GM12864 (cell line): ENCODE measurements around the gene XPO6.
A peak's percentile ranks its signal among the peaks of the same experiment; 100 is the strongest.

Experiments used
- DNase-seq: peaks from one replicate; pipeline ENCODE4 v3.0.0-alpha.2; 2011; ENCODE audit warnings: low read depth
- H3K4me3 ChIP-seq: 2 replicates; pipeline ENCODE4 v1.5.1; 2011; ENCODE audit warnings: mild to moderate bottlenecking, low read depth, low read length, control low read depth
- TF ChIP-seq, protein P1 (sequence below): IDR thresholded peaks from 2 replicates; pipeline ENCODE4 v1.5.1; 2011; ENCODE audit warnings: low read depth, mild to moderate bottlenecking, moderate library complexity, low read length, control low read depth, inconsistent platforms; ENCODE audit errors: missing control alignments

XPO6 gene

DNA sequence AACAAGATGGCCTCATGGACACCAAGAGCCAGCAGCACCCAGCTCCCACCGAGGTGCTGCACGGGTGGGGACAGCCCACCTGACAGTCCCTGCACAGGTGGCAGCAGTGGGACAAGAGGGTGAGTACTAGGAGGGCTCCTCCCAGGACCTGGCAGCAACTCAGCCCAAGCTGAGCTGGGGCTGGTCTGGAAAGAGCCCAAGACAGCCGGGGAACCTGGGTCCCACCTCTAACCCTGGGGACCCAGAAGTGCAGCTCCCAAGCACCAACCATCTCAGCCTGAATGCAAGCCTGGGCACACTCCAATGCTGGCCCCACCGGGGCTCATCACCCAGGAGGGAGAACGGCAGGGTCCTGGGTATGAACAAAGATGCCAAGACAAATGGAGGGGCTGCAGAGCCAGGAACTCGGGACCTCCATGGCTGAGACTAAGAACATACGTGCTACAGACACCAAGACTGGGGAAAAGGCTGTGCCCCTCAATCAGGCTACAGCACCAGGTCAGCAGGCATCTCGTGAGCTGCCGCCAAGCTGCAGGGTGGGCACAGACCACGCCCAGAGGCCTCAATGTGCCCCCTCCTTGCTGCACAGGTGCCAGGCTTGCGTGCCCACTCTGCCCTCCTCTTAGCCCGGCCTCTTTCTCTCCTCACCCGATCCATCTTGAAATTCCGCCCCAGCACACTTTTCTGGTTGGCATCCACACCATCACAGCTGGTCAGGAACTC, 110.8 kb downstream of the XPO6 start:
- TF ChIP-seq, protein P1, sequence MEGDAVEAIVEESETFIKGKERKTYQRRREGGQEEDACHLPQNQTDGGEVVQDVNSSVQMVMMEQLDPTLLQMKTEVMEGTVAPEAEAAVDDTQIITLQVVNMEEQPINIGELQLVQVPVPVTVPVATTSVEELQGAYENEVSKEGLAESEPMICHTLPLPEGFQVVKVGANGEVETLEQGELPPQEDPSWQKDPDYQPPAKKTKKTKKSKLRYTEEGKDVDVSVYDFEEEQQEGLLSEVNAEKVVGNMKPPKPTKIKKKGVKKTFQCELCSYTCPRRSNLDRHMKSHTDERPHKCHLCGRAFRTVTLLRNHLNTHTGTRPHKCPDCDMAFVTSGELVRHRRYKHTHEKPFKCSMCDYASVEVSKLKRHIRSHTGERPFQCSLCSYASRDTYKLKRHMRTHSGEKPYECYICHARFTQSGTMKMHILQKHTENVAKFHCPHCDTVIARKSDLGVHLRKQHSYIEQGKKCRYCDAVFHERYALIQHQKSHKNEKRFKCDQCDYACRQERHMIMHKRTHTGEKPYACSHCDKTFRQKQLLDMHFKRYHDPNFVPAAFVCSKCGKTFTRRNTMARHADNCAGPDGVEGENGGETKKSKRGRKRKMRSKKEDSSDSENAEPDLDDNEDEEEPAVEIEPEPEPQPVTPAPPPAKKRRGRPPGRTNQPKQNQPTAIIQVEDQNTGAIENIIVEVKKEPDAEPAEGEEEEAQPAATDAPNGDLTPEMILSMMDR: no peak
- DNase-seq: no peak
- no peak overlapping the region for H3K4me3 ChIP-seq

DNA sequence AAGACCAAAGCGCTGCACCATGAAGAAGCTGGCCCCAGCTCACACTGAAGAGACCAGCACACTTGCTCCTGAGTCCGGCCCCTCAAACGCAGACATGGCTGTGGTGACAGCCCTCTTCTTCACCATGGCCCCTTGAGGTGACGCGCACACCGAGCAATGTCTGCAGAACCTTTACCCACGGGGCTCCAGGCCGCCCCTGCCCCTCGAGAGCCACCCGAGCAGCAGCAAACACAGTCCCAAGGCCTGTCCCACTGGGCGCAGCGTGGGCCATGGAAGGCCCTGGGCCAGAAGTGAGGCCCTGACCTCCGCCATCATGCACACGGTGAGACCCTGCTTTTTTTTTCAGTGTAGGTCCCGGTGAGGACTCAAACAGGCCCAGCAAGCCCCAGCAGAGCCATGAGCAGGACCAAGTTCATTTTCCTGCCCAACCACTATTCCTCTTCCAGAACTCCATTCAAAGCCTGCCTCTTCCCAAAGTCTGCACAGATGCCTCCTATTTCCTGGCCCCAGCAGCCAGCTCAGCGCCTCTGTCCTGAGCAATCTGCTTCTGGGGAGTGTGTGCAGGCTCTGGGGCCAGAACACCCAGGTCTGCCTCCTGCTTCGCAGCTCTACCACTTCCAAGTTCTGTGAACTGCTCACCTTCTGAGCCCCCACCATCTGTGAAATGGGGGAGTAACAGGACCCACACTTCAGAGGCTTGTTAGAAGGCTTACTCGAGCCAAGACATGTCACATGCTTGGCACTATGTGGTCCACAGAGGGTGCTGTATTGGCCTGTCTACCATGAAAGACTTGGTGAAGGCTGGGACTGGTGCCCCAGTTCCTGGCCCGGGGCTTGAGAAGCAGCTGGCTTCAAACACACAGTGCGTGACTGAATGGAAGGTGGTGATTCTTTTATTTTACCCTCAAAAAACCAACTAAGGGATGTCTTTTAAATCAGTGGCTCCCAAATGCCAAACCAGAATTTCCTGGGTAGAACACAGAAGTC, 112.5 kb downstream of the XPO6 start:
- no peak for DNase-seq
- no peak overlapping the region for H3K4me3 ChIP-seq
- TF ChIP-seq, protein P1: peak; percentile 5

DNA sequence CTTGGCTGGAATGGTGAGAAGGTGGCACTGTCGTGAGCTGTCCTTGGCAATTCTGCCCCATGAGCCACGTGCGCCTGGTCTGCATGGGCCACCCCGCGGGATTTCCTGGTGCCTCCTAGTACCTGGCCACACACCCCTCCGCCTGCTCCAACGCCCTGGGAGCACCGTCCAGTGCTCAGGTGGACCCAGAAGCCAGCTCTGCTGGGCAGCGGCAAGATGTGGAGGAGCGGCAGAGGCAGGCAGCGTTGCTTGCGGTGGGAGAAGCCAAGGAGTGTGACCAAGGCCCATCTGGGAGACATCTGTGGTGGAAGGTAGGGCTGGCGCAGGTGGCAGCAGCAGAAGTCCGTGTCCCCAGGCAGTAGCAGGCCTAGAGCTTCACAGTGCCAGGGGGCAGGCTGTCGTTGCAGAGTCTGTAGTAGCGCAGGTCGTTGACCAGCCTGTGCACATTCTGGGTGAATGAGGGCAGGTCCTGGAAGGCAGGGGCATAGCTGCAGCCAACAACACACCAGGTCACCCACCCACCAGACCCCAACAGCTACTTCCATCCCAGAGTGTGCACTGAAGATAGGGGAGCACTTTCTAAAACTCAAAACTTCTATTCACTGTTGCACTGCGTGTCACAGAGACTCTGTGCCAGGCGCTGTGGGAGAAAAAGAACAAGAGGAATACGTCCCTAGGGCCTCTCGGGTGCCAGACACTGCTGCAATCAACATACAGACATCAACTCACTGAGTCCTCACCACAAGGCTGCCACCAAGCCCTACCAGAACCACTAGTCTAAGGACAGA, 113.4 kb downstream of the XPO6 start:
- TF ChIP-seq, protein P1: no peak
- no peak overlapping the region for H3K4me3 ChIP-seq
- no peak for DNase-seq

DNA sequence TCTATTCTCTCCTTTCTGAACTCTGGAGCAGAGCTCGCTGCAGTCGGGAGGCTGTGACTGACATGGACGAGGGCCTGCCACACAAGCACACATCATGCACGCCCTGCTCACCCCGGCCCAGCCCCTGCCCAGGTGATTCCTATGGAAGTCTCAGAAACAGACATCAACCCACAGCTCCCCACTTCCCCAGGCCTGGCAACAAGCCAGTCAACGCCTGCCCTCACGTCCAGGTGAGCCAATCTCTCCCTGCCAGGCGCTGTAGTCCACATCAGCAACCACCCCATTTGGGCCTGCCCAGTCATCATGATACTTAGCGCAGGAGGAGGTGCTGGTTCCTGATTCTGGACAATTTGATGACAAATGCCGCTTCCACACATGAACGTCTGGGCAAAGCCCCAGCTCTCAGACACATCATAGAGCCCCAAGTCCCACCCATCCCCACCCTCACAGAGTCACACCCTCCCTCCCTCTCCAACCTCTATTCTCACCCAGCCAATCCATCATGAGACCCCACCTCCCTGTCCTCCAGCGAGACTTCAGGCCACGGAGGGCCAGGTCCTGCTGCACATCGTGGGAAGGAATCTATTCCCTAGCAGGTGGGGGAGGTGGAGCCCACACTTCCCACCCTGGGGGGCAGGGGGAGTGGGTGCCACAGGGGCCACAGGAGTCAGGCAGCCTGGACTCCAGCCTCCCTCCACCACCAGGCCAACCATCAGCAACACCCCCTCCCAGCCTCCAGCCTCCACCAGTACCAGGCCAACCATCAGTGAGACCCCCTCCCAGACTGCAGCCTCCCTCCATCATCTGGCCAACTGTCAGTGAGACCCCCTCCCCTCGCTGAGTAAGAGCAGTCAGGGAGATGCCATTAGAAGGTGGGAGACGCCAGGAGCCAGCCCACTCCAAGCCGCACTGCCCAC, 114.5 kb downstream of the XPO6 start:
- H3K4me3 ChIP-seq: no peak overlapping the region
- no peak for DNase-seq
- TF ChIP-seq, protein P1: no peak

DNA sequence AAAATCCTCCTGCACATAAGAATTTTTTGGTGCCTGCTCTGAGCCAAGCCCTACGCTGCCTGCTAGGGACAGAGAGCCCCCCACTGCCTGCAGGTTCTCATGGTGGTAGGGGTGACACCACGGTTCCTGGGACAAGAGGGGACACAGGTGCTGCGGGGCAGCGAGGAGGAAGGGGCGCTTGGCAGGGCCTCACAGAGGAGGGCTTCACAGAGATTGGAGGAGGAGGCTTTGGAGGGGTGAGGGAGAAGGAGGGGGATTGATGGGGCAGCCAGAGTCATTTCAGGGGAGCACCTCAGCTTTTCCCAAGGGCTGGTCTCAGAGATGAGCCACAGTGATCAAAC, 118.4 kb downstream of the XPO6 start:
- TF ChIP-seq, protein P1: no peak
- no peak overlapping the region for H3K4me3 ChIP-seq
- no peak for DNase-seq

DNA sequence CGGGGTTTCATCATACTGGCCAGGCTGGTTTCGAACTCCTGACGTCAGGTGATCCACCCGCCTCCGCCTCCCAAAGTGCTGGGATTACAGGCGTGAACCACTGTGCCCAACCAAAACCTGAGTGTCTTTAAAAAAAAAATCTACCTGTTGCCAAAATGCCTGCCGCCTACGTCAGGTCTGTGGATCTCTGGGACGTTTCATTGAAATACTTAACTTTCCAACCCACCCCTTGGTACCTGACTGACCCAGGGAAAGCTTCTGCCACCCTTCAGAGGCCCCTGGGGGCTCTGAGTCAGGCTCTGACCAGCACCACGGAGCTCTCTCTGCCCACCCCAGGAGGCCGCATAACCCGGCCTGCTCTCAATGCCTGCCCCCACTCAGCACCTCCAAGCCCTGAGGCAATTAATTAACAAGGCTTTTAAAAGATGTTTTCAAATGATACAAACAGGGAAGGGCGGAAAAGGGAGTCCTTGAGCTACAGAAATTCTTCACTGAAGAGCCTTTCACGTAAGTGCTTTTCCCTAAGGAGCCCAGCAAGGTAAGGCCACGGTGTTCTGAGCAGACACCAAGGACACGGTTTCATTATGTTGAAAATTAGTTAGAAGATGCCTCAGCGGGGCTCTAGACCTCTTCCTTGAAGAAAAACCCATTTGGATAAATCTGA, 118.9 kb downstream of the XPO6 start:
- DNase-seq: no peak
- TF ChIP-seq, protein P1: no peak
- no peak overlapping the region for H3K4me3 ChIP-seq
